K562 (cell line): Measurements from ENCODE around the gene KHNYN. TPM values are rescaled to one million over a fixed set of nuclear protein-coding genes. Genes with fewer than 3 reads are reported as not detected.

Experiments
- ATAC-seq: fragments of 200-7000 bp; cut with Tn5 transposase; 3 replicates; pipeline ENCODE4 v1.9.1; 2020; ENCODE audit warnings: moderate library complexity
- BruUV-seq: library from RNA; stranded (reverse); fragments of 400-500 nt; replicated peaks from 2 replicates; lab custom pipeline; 2021; lab: Mats Ljungman, UMichigan
- CTCF ChIA-PET: fragments of 300-600 bp; formaldehyde crosslinking; extraction: SDS; loops from one replicate; lab custom pipeline; 2021; ENCODE audit warnings: low intra/inter-chr PET ratio; lab: Yijun Ruan, JAX
- POLR2A ChIA-PET: fragments of 300-600, 350-650 bp; sonication (Branson Sonifier 250); formaldehyde crosslinking; extraction: SDS; loops from one replicate; lab custom pipeline; 2021; ENCODE audit warnings: antibody characterized with exemption, inconsistent platforms; lab: Yijun Ruan, JAX
- DNase-seq, 4 experiments: peaks; one replicate each; pipeline versions ENCODE4 v3.0.0 to v3.0.0-alpha.2; 2011 to 2018; ENCODE audit warnings: low spot score in 3 of 4, mixed read lengths in 3 of 4; ENCODE audit errors: extremely low read depth in 1 of 4
- FAIRE-seq: peaks from 2 replicates; lab custom pipeline; 2011; peaks lifted over from hg19 to GRCh38; lab: Jason Lieb, UNC
- H2AFZ ChIP-seq: 2 replicates; pipeline ENCODE4 v1.6.0; 2011; ENCODE audit warnings: low read depth, low read length, control low read depth, inconsistent platforms
- H3K27ac ChIP-seq: fragments of 200-600 bp; 3 replicates; pipeline ENCODE4 v1.8.0; 2011; ENCODE audit warnings: low read depth, mild to moderate bottlenecking, control low read depth, inconsistent platforms, low read length, moderate library complexity, mixed read lengths; ENCODE audit errors: extremely low read depth
- H3K27me3 ChIP-seq, 2 experiments: fragments of 300-600 bp in 1 of 2; 2 replicates in 1 of 2; 3 replicates in 1 of 2; pipeline versions ENCODE4 v1.6.0 to v1.8.0; 2011; ENCODE audit warnings: inconsistent platforms in 2 of 2, low read length in 2 of 2, mild to moderate bottlenecking in 1 of 2, mixed read lengths in 1 of 2, moderate library complexity in 1 of 2; ENCODE audit not compliant: control insufficient read depth in 2 of 2, insufficient read depth in 2 of 2
- H3K36me3 ChIP-seq: fragments of 300-600 bp; 3 replicates; pipeline ENCODE4 v1.8.0; 2011; ENCODE audit warnings: mild to moderate bottlenecking, low read length, inconsistent platforms; ENCODE audit not compliant: control insufficient read depth, insufficient read depth
- H3K4me1 ChIP-seq, 2 experiments: fragments of 200-600 bp in 1 of 2; replicated peaks in 1 of 2; 2 replicates in 1 of 2; 3 replicates in 1 of 2; pipeline versions ENCODE4 v1.5.1 to v1.8.0; 2011; ENCODE audit warnings: inconsistent platforms in 2 of 2, low read length in 2 of 2, mild to moderate bottlenecking in 1 of 2, mixed read lengths in 1 of 2, moderate library complexity in 1 of 2; ENCODE audit not compliant: control insufficient read depth in 2 of 2, insufficient read depth in 2 of 2
- H3K4me2 ChIP-seq: 2 replicates; pipeline ENCODE4 v1.6.1; 2011; ENCODE audit warnings: low read length, control low read depth, inconsistent platforms, mixed read lengths; ENCODE audit not compliant: insufficient read depth
- H3K4me3 ChIP-seq: fragments of 200-600 bp; sonication (generic), shearing (Covaris generic); 2 replicates; pipeline ENCODE4 v1.5.1; 2016; ENCODE audit warnings: control low read depth, inconsistent platforms
- H3K79me2 ChIP-seq: fragments of 200-600 bp; 3 replicates; pipeline ENCODE4 v1.8.0; 2011; ENCODE audit warnings: low read length, inconsistent platforms; ENCODE audit not compliant: control insufficient read depth, insufficient read depth
- H3K9ac ChIP-seq, 2 experiments: 2 replicates each; pipeline versions ENCODE4 v1.6.0 to v1.6.1; 2011; ENCODE audit warnings: low read depth in 2 of 2, low read length in 2 of 2, control low read depth in 1 of 2, inconsistent platforms in 1 of 2, mild to moderate bottlenecking in 1 of 2, mixed read lengths in 1 of 2; ENCODE audit not compliant: insufficient read depth in 1 of 2
- H3K9me1 ChIP-seq: one replicate; pipeline ENCODE4 v1.6.0; 2011; ENCODE audit warnings: inconsistent platforms, mild to moderate bottlenecking, low read length, moderate library complexity; ENCODE audit not compliant: control insufficient read depth, insufficient read depth
- H3K9me3 ChIP-seq: replicated peaks from 2 replicates; pipeline ENCODE4 v1.5.1; 2011; ENCODE audit warnings: low read depth, low read length, inconsistent platforms; ENCODE audit not compliant: control insufficient read depth, insufficient read depth
- H4K20me1 ChIP-seq: replicated peaks from 2 replicates; pipeline ENCODE4 v1.6.1; 2011; ENCODE audit warnings: low read length, inconsistent platforms, mixed read lengths; ENCODE audit not compliant: control insufficient read depth, insufficient read depth
- CBX5 ChIP-seq: IDR thresholded peaks from 2 replicates; pipeline ENCODE4 v1.6.1; 2014; ENCODE audit warnings: low read depth, borderline replicate concordance
- FOS ChIP-seq: IDR thresholded peaks from 3 replicates; pipeline ENCODE4 v1.6.1; 2011; ENCODE audit not compliant: insufficient read length; ENCODE audit errors: extremely low read depth
- HSF4 ChIP-seq: fragments of 250-450 bp; sonication (Bioruptor Pico); IDR thresholded peaks from 2 replicates; pipeline ENCODE4 v2.1.2; 2022; ENCODE audit warnings: mild to moderate bottlenecking, moderate library complexity, borderline replicate concordance
- NFRKB ChIP-seq: fragments of 450-650 bp; IDR thresholded peaks from 2 replicates; pipeline ENCODE4 v1.6.1; 2016; ENCODE audit warnings: low read depth
- WGBS: fragments of 100-300 bp; shearing (Covaris generic); methylation state at CpG from one replicate; pipeline ENCODE4 v1.1.6; 2016; ENCODE audit warnings: low coverage, mixed read lengths; ENCODE audit not compliant: insufficient coverage; ENCODE audit errors: missing lambda C conversion rate; 5-methylcytosine and 5-hydroxymethylcytosine counted together
- in situ Hi-C: fragments of 300-500 bp; cut with MboI; formaldehyde crosslinking; loops from 4 replicates; pipeline ENCODE4 v1.15.0; 2018; ENCODE audit warnings: inconsistent platforms, mixed read lengths
- intact Hi-C: fragments of 100-400 bp; cut with micrococcal nuclease; formaldehyde crosslinking; loops from 2 replicates; pipeline ENCODE4 v1.14.2; 2022
- polyA plus RNA-seq, 8 experiments: library from polyadenylated mRNA; depleted of rRNA in 4 of 8; stranded (reverse) in 5 of 8; unstranded in 3 of 8; fragments of >200 nt; fragmentation: Nextera tagmentation in 2 of 8; fragmentation: Illumina TruSeq in 1 of 8; extraction: Ambion mirVana in 2 of 8; extraction: Trizol in 1 of 8; gene quantifications; 2 replicates each; pipeline versions ENCODE4 v1.2.1 to v1.2.3, GENCODE V29; 2011 to 2014; ENCODE audit warnings: inconsistent platforms in 1 of 8, missing spikeins in 1 of 8
- total RNA-seq, 7 experiments: library from RNA; depleted of rRNA in 6 of 7; stranded (reverse); fragments of >200 nt in 6 of 7; fragmentation: Illumina TruSeq in 2 of 7; extraction: Trizol in 2 of 7; gene quantifications; 2 replicates each; pipeline versions ENCODE4 v1.2.1 to v1.2.3, GENCODE V29; 2011 to 2021; ENCODE audit warnings: low replicate concordance in 1 of 7
- TF ChIP-seq, protein P1 (sequence below): IDR thresholded peaks from 2 replicates; pipeline ENCODE4 v1.6.1; 2014; ENCODE audit warnings: antibody characterized with exemption
- TF ChIP-seq, protein P2 (sequence below): sonication (generic); formaldehyde crosslinking; IDR thresholded peaks from 2 replicates; pipeline ENCODE4 v1.8.0; 2022; ENCODE audit warnings: missing genetic modification reagents, mild to moderate bottlenecking, moderate library complexity, borderline replicate concordance

KHNYN gene
- total and polyA plus RNA-seq, 9 of the 15 experiments (the other 6 are each of a cell fraction or from before 2014, with no cell fraction given) = 0.76 to 26.0 (median 14.1) TPM

DNA sequence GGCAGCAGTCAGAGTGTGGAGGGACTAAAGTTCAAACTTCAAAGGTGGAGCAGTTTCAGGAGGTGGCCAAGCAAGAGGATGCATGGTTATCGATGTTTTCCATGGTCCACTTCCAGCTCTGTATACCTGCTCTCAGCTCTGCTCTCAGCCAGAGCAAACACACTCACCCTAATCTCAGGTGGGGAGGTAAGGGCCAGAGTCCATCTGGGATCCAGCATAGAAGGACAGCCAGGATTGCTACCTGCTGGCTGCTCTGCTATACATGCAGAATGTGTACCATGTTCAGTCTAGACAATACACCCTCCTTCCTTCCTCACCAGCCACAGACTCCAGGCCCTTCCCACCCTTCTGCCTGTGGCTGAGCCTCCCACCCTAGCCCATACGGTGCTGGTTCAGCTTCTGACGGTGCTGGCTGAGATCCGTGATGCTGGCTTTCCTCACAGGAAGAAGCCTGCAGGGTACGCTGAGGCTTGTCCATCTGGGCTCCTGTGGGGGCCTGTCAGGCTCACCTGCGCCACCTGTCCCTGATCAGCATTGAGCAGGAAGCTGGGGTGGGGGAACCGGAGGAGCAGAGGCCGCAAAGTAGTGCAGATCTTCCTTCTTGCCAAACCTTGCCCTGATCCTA, 2.7 kb upstream of the KHNYN start:
- intact Hi-C loops = no loop called here
- TF ChIP-seq CBX5 = no peak
- TF ChIP-seq, protein P1, sequence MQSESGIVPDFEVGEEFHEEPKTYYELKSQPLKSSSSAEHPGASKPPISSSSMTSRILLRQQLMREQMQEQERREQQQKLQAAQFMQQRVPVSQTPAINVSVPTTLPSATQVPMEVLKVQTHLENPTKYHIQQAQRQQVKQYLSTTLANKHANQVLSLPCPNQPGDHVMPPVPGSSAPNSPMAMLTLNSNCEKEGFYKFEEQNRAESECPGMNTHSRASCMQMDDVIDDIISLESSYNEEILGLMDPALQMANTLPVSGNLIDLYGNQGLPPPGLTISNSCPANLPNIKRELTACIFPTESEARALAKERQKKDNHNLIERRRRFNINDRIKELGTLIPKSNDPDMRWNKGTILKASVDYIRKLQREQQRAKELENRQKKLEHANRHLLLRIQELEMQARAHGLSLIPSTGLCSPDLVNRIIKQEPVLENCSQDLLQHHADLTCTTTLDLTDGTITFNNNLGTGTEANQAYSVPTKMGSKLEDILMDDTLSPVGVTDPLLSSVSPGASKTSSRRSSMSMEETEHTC = no peak
- no peak for TF ChIP-seq HSF4 (CRISPR knock-in tag)
- TF ChIP-seq, protein P2, sequence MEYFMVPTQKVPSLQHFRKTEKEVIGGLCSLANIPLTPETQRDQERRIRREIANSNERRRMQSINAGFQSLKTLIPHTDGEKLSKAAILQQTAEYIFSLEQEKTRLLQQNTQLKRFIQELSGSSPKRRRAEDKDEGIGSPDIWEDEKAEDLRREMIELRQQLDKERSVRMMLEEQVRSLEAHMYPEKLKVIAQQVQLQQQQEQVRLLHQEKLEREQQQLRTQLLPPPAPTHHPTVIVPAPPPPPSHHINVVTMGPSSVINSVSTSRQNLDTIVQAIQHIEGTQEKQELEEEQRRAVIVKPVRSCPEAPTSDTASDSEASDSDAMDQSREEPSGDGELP (CRISPR knock-in tag) = no peak
- no peak for TF ChIP-seq FOS
- TF ChIP-seq NFRKB = no peak
- H3K27ac ChIP-seq = no peak overlapping the region
- BruUV-seq = no TSS peak
- H3K9me3 ChIP-seq = no peaks in the 10 kb centered on the region; the same call in 1 of the 2 replicates
- DNase-seq = no peak
- in situ Hi-C loops = no loop called here
- H3K27me3 ChIP-seq = no peaks in the 10 kb centered on the region
- H3K36me3 ChIP-seq = no peaks in the 10 kb centered on the region; the same call in 2 of the 3 replicates
- peak; percentile 70 for FAIRE-seq
- H3K9me1 ChIP-seq = peaks cover 3% of the 10 kb centered on the region
- H3K4me2 ChIP-seq = no peak overlapping the region; the same call in 1 of the 2 replicates
- no peak overlapping the region for H2AFZ ChIP-seq
- H4K20me1 ChIP-seq = peaks cover 2% of the 10 kb centered on the region; the same call in 1 of the 2 replicates
- no peak for ATAC-seq
- CTCF ChIA-PET = interaction anchor here (0.6 kb wide), 1 partner anchor 313 kb away, joined by 3 read pairs; no protein-coding TSS in a partner anchor
- no peak overlapping the region for H3K4me3 ChIP-seq
- H3K4me1 ChIP-seq = peaks cover 48 to 52% of the 10 kb centered on the region in 2 experiments
- peaks cover 12% of the 10 kb centered on the region for H3K79me2 ChIP-seq
- POLR2A ChIA-PET = interaction anchor here (0.7 to 1.3 kb wide), 3 partner anchors 10 to 233 kb away, joined by 3 read pairs; no protein-coding TSS in a partner anchor
- peak overlapping the region in 1 of 2 experiments; percentile 79; a peak in 3 of 4 replicates for H3K9ac ChIP-seq
- WGBS = 77% methylated on average over 5 of the region's 8 CpGs
